Small intestine (tissue), 7 donors: ENCODE data around the gene STPG2. TPM values are rescaled to one million over a fixed set of nuclear protein-coding genes. Genes with fewer than 3 reads are reported as not detected.
"Not testable (repeated sequence)": the region's sequence is repeated elsewhere in the genome, so short reads cannot be mapped to it uniquely, and the experiment has no call there.

Source experiments
- DNase-seq, 2 donors: peaks; one replicate each; pipeline versions ENCODE4 v3.0.0 to v3.0.0-alpha.2; 2013
- FAIRE-seq: peaks from 2 replicates; lab custom pipeline; 2012; peaks lifted over from hg19 to GRCh38; lab: Jason Lieb, UNC
- H3K27ac ChIP-seq, 3 donors: one replicate each; pipeline ENCODE4 v1.5.1; 2013; ENCODE audit warnings: low read length in 2 of 3, mild to moderate bottlenecking in 2 of 3, control low read depth in 1 of 3, inconsistent platforms in 1 of 3, low read depth in 1 of 3, moderate library complexity in 1 of 3
- H3K27me3 ChIP-seq, 3 donors: one replicate each; pipeline ENCODE4 v1.6.1; 2013; ENCODE audit warnings: low read length in 3 of 3, inconsistent platforms in 1 of 3; ENCODE audit not compliant: control insufficient read depth in 3 of 3, insufficient read depth in 3 of 3
- H3K36me3 ChIP-seq, 3 donors: one replicate each; pipeline ENCODE4 v1.6.1; 2013; ENCODE audit warnings: low read length in 3 of 3, inconsistent platforms in 1 of 3, low read depth in 1 of 3, mild to moderate bottlenecking in 1 of 3, moderate library complexity in 1 of 3; ENCODE audit not compliant: control insufficient read depth in 3 of 3, insufficient read depth in 2 of 3
- H3K4me1 ChIP-seq, 3 donors: one replicate each; pipeline ENCODE4 v1.6.1; 2013; ENCODE audit warnings: low read length in 2 of 3, inconsistent platforms in 1 of 3, low read depth in 1 of 3, mild to moderate bottlenecking in 1 of 3, moderate library complexity in 1 of 3; ENCODE audit not compliant: control insufficient read depth in 3 of 3, insufficient read depth in 2 of 3
- H3K4me3 ChIP-seq, 3 donors: one replicate each; pipeline ENCODE4 v1.5.1; 2013; ENCODE audit warnings: low read length in 3 of 3, control low read depth in 1 of 3, inconsistent platforms in 1 of 3, low read depth in 1 of 3, mild to moderate bottlenecking in 1 of 3, moderate library complexity in 1 of 3
- H3K9me3 ChIP-seq, 2 donors: one replicate each; pipeline ENCODE4 v1.6.1; 2013; ENCODE audit warnings: low read depth in 1 of 2, low read length in 1 of 2; ENCODE audit not compliant: control insufficient read depth in 2 of 2, insufficient read depth in 1 of 2
- WGBS, 3 donors: extraction: QIAGEN DNeasy Blood & Tissue Kit; methylation state at CpG; one replicate each; pipeline ENCODE4 v1.1.7; 2013; 5-methylcytosine and 5-hydroxymethylcytosine counted together
- polyA plus RNA-seq, 4 donors: library from polyadenylated mRNA; stranded (reverse) in 3 of 4; unstranded in 1 of 4; fragments of 200-250 nt in 3 of 4; fragments of 120-200 nt in 1 of 4; gene quantifications; one replicate each; pipeline versions ENCODE4 v1.2.1 to v1.2.3, GENCODE V29; 2013
- donor health status: healthy with polysubstance abuse.
- donor health status: control.
- donor health status: control.
- donor health status: Bipolar disorder and iron deficiency.
- donor health status: healthy.

The STPG2 gene
- polyA plus RNA-seq, 4 donors = 0.01 to 0.40 TPM; not detected in 2

DNA sequence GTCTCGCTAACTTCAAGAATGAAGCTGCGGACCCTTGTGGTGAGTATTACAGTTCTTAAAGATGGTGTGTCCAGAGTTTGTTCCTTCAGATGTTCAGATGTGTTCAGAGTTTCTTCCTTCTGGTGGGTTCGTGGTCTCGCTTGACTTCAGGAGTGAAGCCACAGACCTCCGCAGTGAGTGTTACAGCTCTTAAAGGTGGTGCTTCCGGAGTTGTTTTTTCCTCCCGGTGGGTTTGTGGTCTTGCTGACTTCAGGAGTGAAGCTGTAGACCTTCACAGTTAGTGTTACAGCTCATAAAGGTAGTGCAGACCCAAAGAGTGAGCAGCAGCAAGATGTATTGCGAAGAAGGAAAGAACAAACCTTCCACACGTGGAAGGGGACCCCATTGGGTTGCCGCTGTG is 592.6 kb downstream of the STPG2 start:
- WGBS, 3 donors = 74 to 84% (median 82%) methylated on average over 10 of the region's 10 CpGs
- not testable (repeated sequence) for DNase-seq, H3K4me1 ChIP-seq, H3K36me3 ChIP-seq, FAIRE-seq, H3K9me3 ChIP-seq, H3K27ac ChIP-seq, H3K27me3 ChIP-seq, H3K4me3 ChIP-seq

DNA sequence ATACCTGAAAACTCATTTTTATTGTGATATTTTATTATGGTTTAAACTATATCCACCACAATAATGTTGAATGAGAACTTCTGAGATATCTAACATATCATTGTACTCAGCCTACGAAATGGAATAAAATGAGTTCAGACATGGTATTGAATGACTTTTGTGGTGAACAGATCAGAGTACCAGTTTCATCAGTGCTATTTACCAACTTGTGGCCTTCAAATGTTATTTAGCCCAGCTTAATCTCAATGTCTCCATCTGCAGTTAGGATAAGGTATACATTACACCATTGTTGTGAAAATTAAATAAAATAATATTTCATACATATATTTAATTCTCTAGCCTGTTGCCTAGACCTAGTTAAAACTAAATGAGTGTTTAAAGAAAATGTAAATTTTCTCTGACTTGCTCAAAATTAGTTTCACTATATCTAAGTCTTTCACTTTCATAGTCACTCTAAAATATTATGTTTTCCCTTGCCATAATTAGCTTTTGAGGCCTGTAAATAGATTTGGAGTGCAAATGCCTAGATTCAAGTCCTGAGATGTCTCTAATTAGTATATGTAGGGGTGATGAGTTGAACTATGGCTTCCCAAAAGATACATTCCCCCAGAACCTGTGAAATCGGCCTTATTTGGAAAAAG is 594.2 kb downstream of the STPG2 start:
- DNase-seq = no peak
- FAIRE-seq = no peak
- H3K27ac ChIP-seq = no peak overlapping the region
- no peaks in the 10 kb centered on the region for H3K4me1 ChIP-seq
- WGBS, 3 donors = 86 to 90% (median 88%) methylated on average over 2 of the region's 2 CpGs
- no peak overlapping the region for H3K4me3 ChIP-seq
- no peaks in the 10 kb centered on the region for H3K9me3 ChIP-seq
- H3K36me3 ChIP-seq = no peaks in the 10 kb centered on the region
- no peaks in the 10 kb centered on the region for H3K27me3 ChIP-seq

DNA sequence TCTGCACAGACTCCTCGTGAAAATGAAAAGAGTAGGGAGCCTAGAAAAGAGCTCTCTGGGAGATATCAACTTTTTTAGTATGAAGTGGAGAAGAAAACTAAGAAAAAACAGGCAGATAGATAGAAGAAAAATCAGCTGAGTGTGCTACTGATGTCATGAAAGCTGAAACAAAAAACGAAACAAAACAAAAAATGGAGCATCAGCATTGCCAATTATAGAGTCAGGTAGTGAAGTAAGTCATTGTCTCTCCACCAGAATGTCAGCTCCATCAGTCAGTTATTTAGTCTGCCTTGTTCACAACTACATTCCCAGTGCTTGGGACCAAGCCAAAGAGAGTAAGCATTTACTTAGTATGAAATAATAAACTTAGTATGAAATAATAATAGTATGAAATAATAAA is 595.1 kb downstream of the STPG2 start:
- Histone ChIP-seq H3K4me1 (no peaks in the 10 kb centered on the region), H3K4me3 (no peak overlapping the region), H3K27me3 (no peaks in the 10 kb centered on the region), H3K9me3 (no peaks in the 10 kb centered on the region), H3K36me3 (no peaks in the 10 kb centered on the region), H3K27ac (no peak overlapping the region)
- DNase-seq = no peak
- WGBS, 3 donors = 67 to 76% (median 75%) methylated on average over 2 of the region's 2 CpGs
- no peak for FAIRE-seq

DNA sequence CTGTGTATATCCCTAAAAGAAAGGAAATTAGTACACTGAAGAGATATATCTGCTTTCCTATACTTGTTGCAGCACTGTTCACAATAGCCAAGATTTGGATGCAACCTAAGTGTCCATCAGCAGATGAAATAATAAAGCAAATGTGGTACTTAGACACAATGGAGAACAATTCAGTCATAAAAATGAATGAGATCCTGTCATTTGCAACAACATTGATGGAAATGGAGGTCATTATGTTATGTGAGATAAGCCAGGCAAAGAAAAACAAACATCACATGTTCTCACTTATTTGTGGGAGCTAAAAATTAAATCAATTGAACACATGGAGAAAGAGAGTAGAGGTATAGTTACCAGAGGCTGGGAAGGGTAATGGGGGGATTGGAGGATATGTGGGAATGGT is 611.9 kb downstream of the STPG2 start:
- Histone ChIP-seq H3K27me3 (no peaks in the 10 kb centered on the region), H3K4me3 (no peak overlapping the region), H3K4me1 (no peaks in the 10 kb centered on the region), H3K27ac (no peak overlapping the region), H3K9me3 (no peaks in the 10 kb centered on the region), H3K36me3 (no peaks in the 10 kb centered on the region)
- no peak for DNase-seq
- no peak for FAIRE-seq

DNA sequence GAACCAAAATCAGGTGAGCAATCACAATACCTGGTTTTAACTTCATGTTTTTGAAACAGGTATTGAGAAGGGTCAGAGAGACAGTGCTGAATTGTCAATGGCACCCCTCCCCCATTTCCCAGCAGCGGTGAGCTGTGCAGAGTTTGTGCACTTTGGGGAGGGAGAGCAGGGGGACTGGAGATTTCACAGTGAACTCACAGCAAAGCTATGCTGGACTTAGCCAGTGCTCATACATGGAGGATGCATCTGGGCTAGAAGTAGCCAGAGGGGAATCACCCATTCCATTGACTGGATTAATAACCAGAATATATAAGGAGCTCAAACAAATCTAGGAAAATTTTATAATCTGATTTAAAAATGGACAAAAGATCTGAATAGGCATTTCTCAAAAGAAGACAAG is 612.6 kb downstream of the STPG2 start:
- H3K4me3 ChIP-seq = no peak overlapping the region
- H3K4me1 ChIP-seq = no peaks in the 10 kb centered on the region
- no peaks in the 10 kb centered on the region for H3K36me3 ChIP-seq
- no peaks in the 10 kb centered on the region for H3K9me3 ChIP-seq
- H3K27me3 ChIP-seq = no peaks in the 10 kb centered on the region
- no peak overlapping the region for H3K27ac ChIP-seq
- FAIRE-seq (no peak), DNase-seq (no peak)
- WGBS, 3 donors = 42 to 67% (median 57%) methylated on average over 1 of the region's 1 CpG

DNA sequence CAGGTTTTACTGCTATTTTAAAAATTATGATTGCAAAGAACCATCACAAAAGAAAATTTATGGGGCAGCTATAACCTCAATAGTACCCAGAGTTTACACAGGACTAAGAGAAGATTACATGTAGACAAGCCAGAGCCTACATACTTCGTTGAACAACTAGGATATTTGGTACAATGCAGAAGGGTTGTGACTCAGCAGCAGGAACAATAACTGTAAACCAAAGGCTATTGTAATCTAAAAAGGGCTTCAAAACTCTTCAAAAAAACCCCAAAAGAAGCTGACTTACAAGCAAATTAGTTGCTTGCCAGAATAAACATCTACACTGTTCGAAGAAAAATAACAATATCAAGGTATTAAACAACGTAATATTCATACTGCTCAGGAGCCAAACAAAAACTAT is 618.0 kb downstream of the STPG2 start:
- Histone ChIP-seq H3K27me3 (no peaks in the 10 kb centered on the region), H3K9me3 (no peaks in the 10 kb centered on the region), H3K4me3 (no peak overlapping the region), H3K4me1 (no peaks in the 10 kb centered on the region), H3K36me3 (no peaks in the 10 kb centered on the region), H3K27ac (no peak overlapping the region)
- DNase-seq = no peak
- WGBS, 3 donors = 68 to 77% (median 71%) methylated on average over 3 of the region's 3 CpGs
- FAIRE-seq = no peak

DNA sequence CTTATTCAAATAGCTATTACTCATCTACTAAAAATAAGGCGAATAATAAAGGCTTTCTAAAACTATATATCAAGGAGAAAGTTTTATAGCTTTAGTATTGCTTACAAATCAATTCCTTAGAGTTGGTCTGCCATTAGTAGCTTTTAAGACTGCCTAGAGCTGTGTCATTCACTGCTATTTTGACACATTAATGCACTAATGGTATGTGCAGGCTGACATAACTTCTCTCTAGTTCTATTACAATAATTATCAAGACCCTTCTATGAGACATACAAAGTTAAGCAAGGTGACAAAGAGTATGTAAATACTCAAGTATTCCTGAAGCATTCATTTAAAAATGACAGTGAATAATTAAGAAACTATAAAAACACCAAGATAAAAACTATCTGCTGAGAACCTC is 625.3 kb downstream of the STPG2 start:
- Histone ChIP-seq H3K27ac (no peak overlapping the region), H3K36me3 (no peaks in the 10 kb centered on the region), H3K9me3 (no peaks in the 10 kb centered on the region), H3K4me3 (no peak overlapping the region), H3K4me1 (no peaks in the 10 kb centered on the region), H3K27me3 (no peaks in the 10 kb centered on the region)
- 86 to 90% (median 86%) methylated on average over 1 of the region's 1 CpG for WGBS, 3 donors
- FAIRE-seq (no peak), DNase-seq (no peak)

DNA sequence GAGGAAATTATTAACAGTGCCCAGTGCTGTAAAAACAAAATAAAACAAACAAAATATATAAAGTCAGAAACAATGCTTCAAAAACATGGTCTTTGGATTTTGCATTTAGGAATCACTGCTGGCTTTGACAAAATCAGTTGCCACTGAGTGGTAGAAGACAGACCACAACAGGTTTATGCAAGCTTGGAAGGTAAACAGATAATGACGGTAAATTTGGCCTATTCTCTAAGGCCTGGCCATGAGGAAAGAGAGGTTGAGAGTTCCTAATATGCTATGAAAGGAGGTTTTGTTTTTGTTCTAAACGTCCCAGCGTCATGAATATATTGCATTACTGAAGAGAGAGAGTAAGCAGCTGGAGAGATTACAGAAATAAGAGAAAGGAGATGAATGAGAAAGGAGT is 629.4 kb downstream of the STPG2 start:
- Histone ChIP-seq H3K27me3 (no peaks in the 10 kb centered on the region), H3K36me3 (no peaks in the 10 kb centered on the region), H3K4me3 (no peak overlapping the region), H3K4me1 (no peaks in the 10 kb centered on the region), H3K27ac (no peak overlapping the region), H3K9me3 (no peaks in the 10 kb centered on the region)
- 19 to 58% (median 37%) methylated on average over 3 of the region's 3 CpGs for WGBS, 3 donors
- FAIRE-seq (no peak), DNase-seq (no peak)
